ENCODE data around the gene NUDT3. TPM values are rescaled to one million over a fixed set of nuclear protein-coding genes. Genes with fewer than 3 reads are reported as not detected.

Gene NUDT3
- total RNA-seq, 4 donors from 2014 or later = 9.6 to 27.9 (median 16.9) TPM

GRCh38 chr6:34278833-34279232, 113.6 kb downstream of the NUDT3 start:
- Histone ChIP-seq H3K4me1 (peaks cover 0 to 1% (median 0%) of the 10 kb centered on the region in 4 donors), H3K4me3 (no peak overlapping the region), H3K27ac (no peak overlapping the region), H3K36me3 (no peaks in the 10 kb centered on the region), H3K27me3 (no peaks in the 10 kb centered on the region), H3K9me3 (no peaks in the 10 kb centered on the region)
- no peak for TF ChIP-seq CTCF (IDR thresholded peaks at IDR 0.05)
- TF ChIP-seq EP300 (IDR thresholded peaks at IDR 0.05; ENCODE audit: low read depth) = no peak
- TF ChIP-seq POLR2AphosphoS5 (IDR thresholded peaks at IDR 0.05) = no peak
- no peak for TF ChIP-seq POLR2A (IDR thresholded peaks at IDR 0.05)
- no peak for DNase-seq
- intact Hi-C loops (cut with DNase I; ENCODE audit: low total_unique reads) = no loop called here
- WGBS, 2 donors (ENCODE audit: low coverage in 1 of 2) = 86 to 98% methylated on average over 4 to 5 of the region's 5 CpGs
- in situ Hi-C loops (cut with MboI; ENCODE audit: low pct_ligation_motif_present in 1 of 4, low pct_unique_long_range_greater_than_20kb in 1 of 4, low sequenced_read_pairs in 3 of 4) = no loop called here

- in situ Hi-C loops (cut with MboI; ENCODE audit: low pct_ligation_motif_present in 1 of 4, low pct_unique_long_range_greater_than_20kb in 1 of 4, low sequenced_read_pairs in 3 of 4) = no loop called here
Measured at GRCh38 chr6:34277763-34278112, 114.7 kb downstream of the NUDT3 start.

GRCh38 chr6:34276881-34277762, 115.3 kb downstream of the NUDT3 start:
- intact Hi-C loops (cut with DNase I; ENCODE audit: low total_unique reads) = no loop called here

More at GRCh38 chr6:34277763-34278112, 114.7 kb downstream of the NUDT3 start:
- Histone ChIP-seq H3K36me3 (no peaks in the 10 kb centered on the region), H3K27ac (no peak overlapping the region), H3K27me3 (no peaks in the 10 kb centered on the region), H3K9me3 (no peaks in the 10 kb centered on the region), H3K4me3 (no peak overlapping the region), H3K4me1 (no peaks in the 10 kb centered on the region)
- WGBS, 2 donors (ENCODE audit: low coverage in 1 of 2) = 90% methylated on average over 4 of the region's 4 CpGs; no CpG with 5 or more reads in 1 of the 2 donors
- intact Hi-C loops (cut with DNase I; ENCODE audit: low total_unique reads) = no loop called here
- TF ChIP-seq POLR2AphosphoS5 (IDR thresholded peaks at IDR 0.05) = no peak
- TF ChIP-seq EP300 (IDR thresholded peaks at IDR 0.05; ENCODE audit: low read depth) = no peak
- TF ChIP-seq POLR2A (IDR thresholded peaks at IDR 0.05) = no peak
- no peak for TF ChIP-seq CTCF (IDR thresholded peaks at IDR 0.05)
- no peak for DNase-seq

GRCh38 chr6:34276191-34276590, 116.3 kb downstream of the NUDT3 start:
- H3K36me3 ChIP-seq = no peaks in the 10 kb centered on the region
- no peaks in the 10 kb centered on the region for H3K9me3 ChIP-seq
- in situ Hi-C loops (cut with MboI; ENCODE audit: low pct_ligation_motif_present in 1 of 4, low pct_unique_long_range_greater_than_20kb in 1 of 4, low sequenced_read_pairs in 3 of 4) (no loop called here), intact Hi-C loops (cut with DNase I; ENCODE audit: low total_unique reads) (no loop called here)
- no peak overlapping the region for H3K4me3 ChIP-seq
- no peaks in the 10 kb centered on the region for H3K27me3 ChIP-seq
- WGBS, 2 donors (ENCODE audit: low coverage in 1 of 2) = 73 to 93% methylated on average over 5 of the region's 5 CpGs
- TF ChIP-seq POLR2AphosphoS5 (IDR thresholded peaks at IDR 0.05) (no peak), CTCF (IDR thresholded peaks at IDR 0.05) (no peak), EP300 (IDR thresholded peaks at IDR 0.05; ENCODE audit: low read depth) (no peak), POLR2A (IDR thresholded peaks at IDR 0.05) (no peak)
- DNase-seq = no peak
- no peak overlapping the region for H3K27ac ChIP-seq
- no peaks in the 10 kb centered on the region for H3K4me1 ChIP-seq

More at GRCh38 chr6:34276881-34277762, 115.3 kb downstream of the NUDT3 start:
- Histone ChIP-seq H3K27ac (no peak overlapping the region), H3K9me3 (no peaks in the 10 kb centered on the region), H3K4me3 (no peak overlapping the region), H3K4me1 (no peaks in the 10 kb centered on the region), H3K27me3 (no peaks in the 10 kb centered on the region), H3K36me3 (no peaks in the 10 kb centered on the region)
- TF ChIP-seq POLR2AphosphoS5 (IDR thresholded peaks at IDR 0.05) (no peak), CTCF (IDR thresholded peaks at IDR 0.05) (no peak), EP300 (IDR thresholded peaks at IDR 0.05; ENCODE audit: low read depth) (no peak), POLR2A (IDR thresholded peaks at IDR 0.05) (no peak)
- no peak for DNase-seq
- in situ Hi-C loops (cut with MboI; ENCODE audit: low pct_ligation_motif_present in 1 of 4, low pct_unique_long_range_greater_than_20kb in 1 of 4, low sequenced_read_pairs in 3 of 4) = no loop called here
- WGBS, 2 donors (ENCODE audit: low coverage in 1 of 2) = 79 to 85% methylated on average over 9 to 10 of the region's 10 CpGs

Measured in transverse colon (tissue), 4 donors.